HepG2 (cell line): Measurements from ENCODE around the gene PREX1. TPM values are rescaled to one million over a fixed set of nuclear protein-coding genes. Genes with fewer than 3 reads are reported as not detected.

Experiments used
- ATAC-seq: fragments of 200-7000 bp; cut with Tn5 transposase; 3 replicates; pipeline ENCODE4 v1.9.1; 2020; ENCODE audit warnings: mild to moderate bottlenecking, moderate library complexity
- BruUV-seq: library from RNA; stranded (reverse); fragments of 400-500 nt; replicated peaks from 2 replicates; lab custom pipeline; 2021; lab: Mats Ljungman, UMichigan
- CTCF ChIA-PET: fragments of 300-600 bp; formaldehyde crosslinking; extraction: SDS; loops from one replicate; lab custom pipeline; 2021; ENCODE audit warnings: low total read pairs, inconsistent platforms, low intra/inter-chr PET ratio; lab: Yijun Ruan, JAX
- POLR2A ChIA-PET: fragments of 350-600 bp; sonication (Branson Sonifier 250); formaldehyde crosslinking; loops from one replicate; lab custom pipeline; 2020; ENCODE audit warnings: antibody characterized with exemption, inconsistent platforms; lab: Yijun Ruan, JAX
- DNase-seq: peaks from one replicate; pipeline ENCODE4 v3.0.0-alpha.2; 2015; ENCODE audit warnings: low spot score
- FAIRE-seq: peaks from 3 replicates; lab custom pipeline; 2011; peaks lifted over from hg19 to GRCh38; lab: Jason Lieb, UNC
- H2AFZ ChIP-seq: one replicate; pipeline ENCODE4 v1.6.1; 2011; ENCODE audit warnings: low read length, inconsistent platforms
- H3K27ac ChIP-seq: fragments of 300-600 bp; 3 replicates; pipeline ENCODE4 v1.8.0; 2011; ENCODE audit warnings: mixed run types, mild to moderate bottlenecking, mixed read lengths, low read length, inconsistent platforms; ENCODE audit not compliant: insufficient read depth; ENCODE audit errors: extremely low read length
- H3K27me3 ChIP-seq, 2 experiments: fragments of 200-600 bp in 1 of 2; 2 replicates in 1 of 2; 3 replicates in 1 of 2; pipeline versions ENCODE4 v1.6.0 to v1.8.0; 2011; ENCODE audit warnings: low read length in 2 of 2, mild to moderate bottlenecking in 2 of 2, moderate library complexity in 2 of 2, inconsistent platforms in 1 of 2; ENCODE audit not compliant: insufficient read depth in 2 of 2, control insufficient read depth in 1 of 2
- H3K36me3 ChIP-seq, 2 experiments: fragments of 200-600 bp in 1 of 2; replicated peaks in 1 of 2; 2 replicates in 1 of 2; 3 replicates in 1 of 2; pipeline versions ENCODE4 v1.5.1 to v1.8.0; 2011; ENCODE audit warnings: low read length in 2 of 2, inconsistent platforms in 1 of 2; ENCODE audit not compliant: insufficient read depth in 2 of 2, control insufficient read depth in 1 of 2
- H3K4me1 ChIP-seq: 2 replicates; pipeline ENCODE4 v1.5.1; 2012; ENCODE audit warnings: low read length, inconsistent platforms; ENCODE audit not compliant: insufficient read depth
- H3K4me2 ChIP-seq: 2 replicates; pipeline ENCODE4 v1.6.0; 2011; ENCODE audit warnings: low read depth, low read length, inconsistent platforms
- H3K4me3 ChIP-seq, 3 experiments: fragments of 200-600 bp in 1 of 3; sonication (generic), shearing (Covaris generic) in 1 of 3; replicated peaks in 1 of 3; 2 replicates each; pipeline ENCODE4 v1.5.1; 2011 to 2016; ENCODE audit warnings: low read length in 3 of 3, inconsistent platforms in 2 of 3, low read depth in 2 of 3, mild to moderate bottlenecking in 2 of 3, control low read depth in 1 of 3, mixed read lengths in 1 of 3; ENCODE audit not compliant: insufficient read depth in 1 of 3
- H3K79me2 ChIP-seq: one replicate; pipeline ENCODE4 v1.6.1; 2011; ENCODE audit warnings: low read length, inconsistent platforms; ENCODE audit not compliant: insufficient read depth
- H3K9ac ChIP-seq: 2 replicates; pipeline ENCODE4 v1.6.0; 2011; ENCODE audit warnings: mild to moderate bottlenecking, low read depth, low read length, inconsistent platforms; ENCODE audit not compliant: insufficient read depth
- H3K9me3 ChIP-seq: 2 replicates; pipeline ENCODE4 v1.5.1; 2012; ENCODE audit warnings: mild to moderate bottlenecking, low read length
- H4K20me1 ChIP-seq: 2 replicates; pipeline ENCODE4 v1.6.0; 2011; ENCODE audit warnings: inconsistent platforms, mild to moderate bottlenecking, low read length, moderate library complexity; ENCODE audit not compliant: insufficient read depth
- BRD4 ChIP-seq: sonication (generic); formaldehyde crosslinking; IDR thresholded peaks from 2 replicates; pipeline ENCODE4 v1.4.0; 2020; ENCODE audit warnings: missing genetic modification reagents
- CCDC6 ChIP-seq: sonication (generic); formaldehyde crosslinking; IDR thresholded peaks from 2 replicates; pipeline ENCODE4 v1.8.1; 2022; ENCODE audit warnings: mild to moderate bottlenecking, missing genetic modification reagents, moderate library complexity
- EHMT2 ChIP-seq: fragments of 200-600 bp; sonication (generic); IDR thresholded peaks from 2 replicates; pipeline ENCODE4 v1.7.0; 2017; ENCODE audit warnings: antibody characterized with exemption, low read depth, low read length, borderline replicate concordance
- EP300 ChIP-seq, 3 experiments: sonication (generic) in 1 of 3; formaldehyde crosslinking in 1 of 3; IDR thresholded peaks; 2 replicates each; pipeline versions ENCODE4 v1.5.1 to v1.6.1; 2011 to 2020; ENCODE audit warnings: low read depth in 2 of 3, low read length in 2 of 3, borderline replicate concordance in 1 of 3, improper control_type of control experiment in 1 of 3, mild to moderate bottlenecking in 1 of 3, missing genetic modification reagents in 1 of 3, moderate library complexity in 1 of 3
- FLYWCH1 ChIP-seq: sonication (generic); formaldehyde crosslinking; IDR thresholded peaks from 2 replicates; pipeline ENCODE4 v1.8.1; 2023; ENCODE audit warnings: mild to moderate bottlenecking, missing genetic modification reagents
- KLF11 ChIP-seq: IDR thresholded peaks from 2 replicates; pipeline ENCODE4 v1.6.1; 2016; ENCODE audit warnings: missing compliant biosample characterization
- NBN ChIP-seq: fragments of 450-650 bp; conservative IDR thresholded peaks from 2 replicates; pipeline ENCODE4 v1.6.1; 2017
- REXO4 ChIP-seq: sonication (generic); formaldehyde crosslinking; IDR thresholded peaks from 2 replicates; pipeline ENCODE4 v1.8.0; 2022; ENCODE audit warnings: missing genetic modification reagents, mild to moderate bottlenecking, borderline replicate concordance
- SIN3B ChIP-seq: fragments of 150-350 bp; IDR thresholded peaks from 2 replicates; pipeline ENCODE4 v1.6.1; 2014; ENCODE audit warnings: low read length
- ZNF317 ChIP-seq: sonication (generic); formaldehyde crosslinking; IDR thresholded peaks from 2 replicates; pipeline ENCODE4 v1.5.0; 2020; ENCODE audit warnings: mild to moderate bottlenecking, missing genetic modification reagents
- ZNF546 ChIP-seq: sonication (generic); formaldehyde crosslinking; conservative IDR thresholded peaks from 2 replicates; pipeline ENCODE4 v1.8.1; 2023; ENCODE audit warnings: mild to moderate bottlenecking, missing genetic modification reagents
- ZNF598 ChIP-seq: sonication (generic); formaldehyde crosslinking; IDR thresholded peaks from 2 replicates; pipeline ENCODE4 v1.5.1; 2020; ENCODE audit warnings: mild to moderate bottlenecking, missing genetic modification reagents, borderline replicate concordance
- WGBS: methylation state at CpG from one replicate; pipeline ENCODE4 v1.1.6; 2017; ENCODE audit warnings: low lambda C conversion rate; 5-methylcytosine and 5-hydroxymethylcytosine counted together
- in situ Hi-C: cut with HindIII; loops from 2 replicates; pipeline ENCODE4 v1.10.0; 2017; ENCODE audit warnings: low pct_unique_long_range_greater_than_20kb; ENCODE audit not compliant: extremely low pct_ligation_motif_present
- intact Hi-C: fragments of 100-400 bp; cut with micrococcal nuclease; formaldehyde crosslinking; loops from one replicate; pipeline ENCODE4 v1.10.0; 2022; ENCODE audit not compliant: unreplicated experiment
- polyA plus RNA-seq, 8 experiments: library from polyadenylated mRNA; depleted of rRNA in 3 of 8; stranded (reverse) in 7 of 8; unstranded in 1 of 8; fragments of >200 nt; fragmentation: Illumina TruSeq in 4 of 8; extraction: Trizol in 4 of 8; gene quantifications; 2 replicates each; pipeline versions ENCODE4 v1.2.1 to v1.2.3, GENCODE V29; 2011 to 2016; ENCODE audit warnings: low read depth in 4 of 8, missing spikeins in 1 of 8, mixed read lengths in 1 of 8; ENCODE audit not compliant: insufficient read depth in 1 of 8
- total RNA-seq, 5 experiments: library from RNA; depleted of rRNA; stranded (reverse); fragments of >200 nt; fragmentation: Illumina TruSeq; extraction: Trizol; gene quantifications; 2 replicates each; pipeline ENCODE4 v1.2.3, GENCODE V29; 2016; ENCODE audit warnings: low read depth in 1 of 5
- TF ChIP-seq, protein P1 (sequence below): sonication (generic); formaldehyde crosslinking; IDR thresholded peaks from 2 replicates; pipeline ENCODE4 v1.8.1; 2023; ENCODE audit warnings: mild to moderate bottlenecking, inconsistent platforms, moderate library complexity, missing genetic modification reagents, borderline replicate concordance
- TF ChIP-seq, protein P2 (sequence below): sonication (generic); formaldehyde crosslinking; IDR thresholded peaks from 2 replicates; pipeline ENCODE4 v1.5.1; 2020; ENCODE audit warnings: mild to moderate bottlenecking, missing genetic modification reagents, moderate library complexity

Gene PREX1
- total and polyA plus RNA-seq, 2 of the 13 experiments (the other 11 are each of a cell fraction or from before 2014, with no cell fraction given): 0.02 to 0.04 TPM

DNA sequence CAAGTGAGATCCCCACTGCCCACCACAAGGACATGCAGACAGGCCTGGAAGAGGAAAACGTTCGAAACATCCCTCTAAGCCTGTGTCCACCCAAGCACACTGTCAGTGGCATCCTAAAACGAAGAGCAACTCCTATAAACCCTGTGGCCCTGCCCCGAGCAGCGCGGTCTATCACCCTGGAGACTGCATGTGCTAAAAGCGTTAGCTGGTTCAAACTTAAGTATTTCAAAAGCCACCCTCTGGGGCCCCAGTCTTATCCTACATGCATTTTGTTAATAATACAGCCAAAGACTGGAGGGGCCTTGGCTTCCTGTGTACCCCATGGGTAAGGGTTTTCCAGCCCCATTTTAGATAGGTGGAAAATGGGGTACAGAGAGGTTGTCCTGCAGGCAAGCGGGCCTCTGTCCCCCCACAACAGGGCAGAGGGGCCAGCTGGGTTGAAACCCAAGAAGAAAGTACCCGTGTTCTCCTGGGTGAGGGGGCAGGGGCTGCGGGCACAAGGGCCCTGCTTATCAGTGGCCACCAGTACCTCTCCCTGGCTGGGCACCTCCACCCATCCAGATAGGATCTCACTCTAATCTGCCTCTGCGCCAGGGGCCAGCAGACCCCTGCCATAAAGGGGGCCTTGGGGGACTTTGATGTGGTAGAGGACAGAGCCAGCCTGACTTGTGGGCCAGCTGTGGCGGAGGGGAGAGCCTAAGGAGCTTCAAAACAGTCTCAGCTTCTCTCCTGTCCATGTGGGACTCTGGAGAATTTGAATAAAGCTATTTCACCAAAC lies 28.3 kb downstream of the PREX1 start:
- H3K79me2 ChIP-seq: no peaks in the 10 kb centered on the region
- H3K36me3 ChIP-seq: no peaks in the 10 kb centered on the region
- WGBS: 27% methylated on average over 11 of the region's 12 CpGs
- H3K9me3 ChIP-seq: no peaks in the 10 kb centered on the region
- no peak for FAIRE-seq
- ChIA-PET CTCF (no interaction called here), POLR2A (no interaction called here)
- no peak overlapping the region for H3K9ac ChIP-seq
- no peak overlapping the region for H3K27ac ChIP-seq
- no peaks in the 10 kb centered on the region for H3K4me1 ChIP-seq
- no peak for DNase-seq
- no peak for ATAC-seq
- in situ Hi-C loops: no loop called here
- H4K20me1 ChIP-seq: no peaks in the 10 kb centered on the region
- H3K4me2 ChIP-seq: no peak overlapping the region
- H3K4me3 ChIP-seq: no peak overlapping the region
- TF ChIP-seq CCDC6 (CRISPR knock-in tag) (no peak), REXO4 (CRISPR knock-in tag) (no peak), KLF11 (CRISPR knock-in tag) (no peak), FLYWCH1 (CRISPR knock-in tag) (no peak), ZNF317 (CRISPR knock-in tag) (no peak), ZNF546 (CRISPR knock-in tag) (no peak), ZNF598 (no peak), NBN (no peak), EHMT2 (no peak), SIN3B (no peak), EP300 (IDR thresholded peaks at IDR 0.05; ENCODE audit: low read depth in 2 of 2, low read length in 2 of 2) (no peak), EP300 (CRISPR knock-in tag; IDR thresholded peaks at IDR 0.05; ENCODE audit: borderline replicate concordance) (no peak), BRD4 (CRISPR knock-in tag) (no peak)
- TF ChIP-seq, protein P1, sequence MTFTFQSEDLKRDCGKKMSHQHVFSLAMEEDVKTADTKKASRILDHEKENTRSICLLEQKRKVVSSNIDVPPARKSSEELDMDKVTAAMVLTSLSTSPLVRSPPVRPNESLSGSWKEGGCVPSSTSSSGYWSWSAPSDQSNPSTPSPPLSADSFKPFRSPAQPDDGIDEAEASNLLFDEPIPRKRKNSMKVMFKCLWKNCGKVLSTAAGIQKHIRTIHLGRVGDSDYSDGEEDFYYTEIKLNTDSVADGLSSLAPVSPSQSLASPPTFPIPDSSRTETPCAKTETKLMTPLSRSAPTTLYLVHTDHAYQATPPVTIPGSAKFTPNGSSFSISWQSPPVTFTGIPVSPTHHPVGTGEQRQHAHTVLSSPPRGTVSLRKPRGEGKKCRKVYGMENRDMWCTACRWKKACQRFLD (CRISPR knock-in tag): no peak
- TF ChIP-seq, protein P2, sequence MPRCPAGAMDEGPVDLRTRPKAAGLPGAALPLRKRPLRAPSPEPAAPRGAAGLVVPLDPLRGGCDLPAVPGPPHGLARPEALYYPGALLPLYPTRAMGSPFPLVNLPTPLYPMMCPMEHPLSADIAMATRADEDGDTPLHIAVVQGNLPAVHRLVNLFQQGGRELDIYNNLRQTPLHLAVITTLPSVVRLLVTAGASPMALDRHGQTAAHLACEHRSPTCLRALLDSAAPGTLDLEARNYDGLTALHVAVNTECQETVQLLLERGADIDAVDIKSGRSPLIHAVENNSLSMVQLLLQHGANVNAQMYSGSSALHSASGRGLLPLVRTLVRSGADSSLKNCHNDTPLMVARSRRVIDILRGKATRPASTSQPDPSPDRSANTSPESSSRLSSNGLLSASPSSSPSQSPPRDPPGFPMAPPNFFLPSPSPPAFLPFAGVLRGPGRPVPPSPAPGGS (CRISPR knock-in tag): no peak
- peaks cover 11 to 62% of the 10 kb centered on the region in 2 experiments for H3K27me3 ChIP-seq
- BruUV-seq: no TSS peak
- H2AFZ ChIP-seq: no peak overlapping the region
- intact Hi-C loops: no loop called here
